HFFc6 (cell line): ENCODE results near the gene KCNC4. TPM values are rescaled to one million over a fixed set of nuclear protein-coding genes. Genes with fewer than 3 reads are reported as not detected.

Experiments
- DNase-seq: peaks from one replicate; pipeline ENCODE4 v3.0.0-alpha.2; 2018
- H3K27ac Mint-ChIP-seq: 2 replicates; pipeline ENCODE4 v1.8.0; 2020; ENCODE audit warnings: mild to moderate bottlenecking, mixed read lengths
- H3K27me3 Mint-ChIP-seq: 2 replicates; pipeline ENCODE4 v1.8.0; 2021; ENCODE audit warnings: mild to moderate bottlenecking, moderate library complexity, mixed read lengths; ENCODE audit not compliant: insufficient read depth
- H3K36me3 Mint-ChIP-seq: 2 replicates; pipeline ENCODE4 v1.8.0; 2021; ENCODE audit warnings: low read depth, mixed read lengths
- H3K4me1 Mint-ChIP-seq: 2 replicates; pipeline ENCODE4 v1.8.0; 2020; ENCODE audit warnings: low read depth, mixed read lengths
- H3K4me3 Mint-ChIP-seq: 2 replicates; pipeline ENCODE4 v1.8.0; 2020; ENCODE audit warnings: mild to moderate bottlenecking, moderate library complexity, mixed read lengths
- H3K9me3 Mint-ChIP-seq: 2 replicates; pipeline ENCODE4 v1.8.0; 2020; ENCODE audit warnings: mild to moderate bottlenecking, mixed read lengths
- CTCF ChIP-seq: fragments of 200-600 bp; sonication (generic); IDR thresholded peaks from 2 replicates; pipeline ENCODE4 v1.5.0; 2021; ENCODE audit warnings: antibody characterized with exemption, mild to moderate bottlenecking
- total RNA-seq, 6 experiments: library from RNA; stranded (reverse); fragmentation: NEBNext Ultra II Directional; extraction: Animal tissue kit (Norgen Biotek cat#: 25700); gene quantifications; 2 replicates in 1 of 6; 3 replicates in 5 of 6; pipeline ENCODE4 v1.2.3, GENCODE V29; 2021

The KCNC4 gene
- total RNA-seq, 6 experiments from 2014 or later, result 8.8 to 22.6 (median 11.2) TPM

- Mint-ChIP-seq H3K4me3 (no peak overlapping the region), H3K9me3 (no peaks in the 10 kb centered on the region), H3K36me3 (no peaks in the 10 kb centered on the region), H3K4me1 (peaks cover 34% of the 10 kb centered on the region), H3K27me3 (peaks cover 3% of the 10 kb centered on the region), H3K27ac (no peak overlapping the region)
- no peak for DNase-seq
- no peak for TF ChIP-seq CTCF
Observed at GRCh38 chr1:110228869-110229268, 18.8 kb downstream of the KCNC4 start.

DNA sequence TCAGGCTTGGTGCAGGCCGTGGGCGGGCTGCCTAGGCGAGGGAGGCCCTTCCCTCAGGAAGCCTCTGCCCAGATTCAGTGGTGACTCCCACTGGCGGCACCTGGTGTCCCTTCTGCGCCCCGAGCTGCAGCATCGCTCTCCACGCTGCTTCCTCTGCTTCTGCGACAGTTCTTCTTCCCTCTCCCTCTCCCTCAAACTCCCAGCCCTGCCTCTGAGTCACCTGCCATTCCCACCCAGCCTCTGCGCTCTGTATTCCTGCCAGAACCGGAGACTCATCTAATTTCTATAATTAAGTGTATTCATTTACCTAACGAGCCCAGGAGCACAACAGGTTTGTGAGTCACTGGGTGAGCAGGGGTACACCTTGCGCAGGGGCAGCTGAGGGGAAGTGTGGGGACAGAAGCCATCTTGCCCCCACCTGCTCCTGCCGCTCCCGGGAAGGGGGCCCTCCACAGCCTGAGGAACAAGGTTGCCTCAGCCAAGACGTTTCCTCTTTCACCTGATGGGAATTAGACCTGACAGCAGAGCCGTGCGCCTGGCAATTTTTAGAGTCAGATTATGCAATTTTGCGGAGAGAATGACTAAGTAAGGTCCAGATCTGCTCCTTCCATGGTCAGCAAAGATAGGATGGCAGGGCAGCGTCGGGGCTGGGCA, 19.4 kb downstream of the KCNC4 start:
- Mint-ChIP-seq H3K27ac (no peak overlapping the region; the same call in 1 of the 2 replicates), H3K36me3 (no peaks in the 10 kb centered on the region), H3K4me3 (peak overlapping the region; percentile 34; the same call in 1 of the 2 replicates), H3K27me3 (peaks cover 3% of the 10 kb centered on the region), H3K9me3 (no peaks in the 10 kb centered on the region), H3K4me1 (peaks cover 37% of the 10 kb centered on the region)
- peak; percentile 48 for DNase-seq
- TF ChIP-seq CTCF, result no peak

DNA sequence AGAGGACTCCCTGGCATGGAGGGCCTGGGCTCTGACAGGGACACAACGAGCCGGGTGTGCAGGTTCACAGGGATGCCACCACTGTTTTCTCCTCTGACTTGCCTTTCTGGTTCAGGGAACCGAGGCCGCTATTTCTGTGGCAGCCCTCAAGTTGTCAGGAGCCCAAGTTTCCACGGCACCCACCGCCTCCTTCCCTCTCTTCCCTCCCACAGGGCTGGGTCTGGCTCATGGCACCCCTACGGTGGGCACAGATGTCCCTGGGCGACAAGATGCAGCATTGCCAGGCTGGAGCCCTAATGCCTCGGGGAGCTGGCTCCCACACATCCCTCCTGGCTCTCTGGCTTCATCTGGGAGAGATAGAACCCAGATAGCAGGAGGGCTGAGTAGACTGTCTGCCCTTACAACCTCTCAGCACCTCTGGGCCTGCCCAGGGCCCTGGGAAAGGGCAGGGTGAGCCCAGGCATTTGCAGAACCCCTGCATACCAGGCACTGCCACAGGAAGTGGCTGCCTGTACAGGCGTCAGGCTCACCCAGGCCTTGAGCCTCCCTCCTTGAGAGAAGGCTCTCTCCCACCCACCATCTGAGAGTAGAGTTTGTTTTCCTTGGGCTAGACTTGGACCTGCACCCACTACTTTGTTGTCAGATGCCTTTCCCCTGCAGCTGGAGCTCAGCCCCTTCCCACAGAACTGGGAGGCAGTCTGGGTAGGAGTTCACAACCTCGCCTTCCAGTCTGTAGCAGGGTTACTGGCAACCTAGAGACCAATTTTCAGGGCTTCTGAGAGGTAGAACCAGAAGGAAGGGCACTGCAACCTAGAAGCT, 20.5 kb downstream of the KCNC4 start:
- H3K9me3 Mint-ChIP-seq, result no peaks in the 10 kb centered on the region
- peaks cover 45% of the 10 kb centered on the region for H3K4me1 Mint-ChIP-seq
- H3K27me3 Mint-ChIP-seq, result peaks cover 3% of the 10 kb centered on the region
- H3K27ac Mint-ChIP-seq, result no peak overlapping the region
- H3K4me3 Mint-ChIP-seq, result no peak overlapping the region
- no peaks in the 10 kb centered on the region for H3K36me3 Mint-ChIP-seq
- no peak for DNase-seq
- TF ChIP-seq CTCF, result no peak

DNA sequence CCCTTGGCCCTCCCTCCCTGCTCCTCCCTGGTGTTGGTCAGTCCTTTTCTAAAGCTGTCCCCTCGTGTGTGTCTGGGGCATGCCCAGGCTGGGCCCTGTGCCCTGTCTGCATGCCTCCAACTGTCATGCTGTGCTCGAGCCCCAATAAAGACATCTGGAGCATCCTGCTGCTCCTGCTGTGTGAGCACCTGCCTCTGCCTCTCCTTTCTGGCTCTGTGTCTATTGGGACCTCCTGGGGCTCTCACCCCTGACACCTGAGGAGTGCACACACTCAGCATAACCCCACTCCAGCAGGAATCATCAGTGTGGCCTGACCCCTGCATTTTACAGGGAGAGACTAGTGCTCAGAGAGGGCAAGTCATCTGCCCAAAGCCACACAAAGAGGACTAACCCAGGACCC, 23.7 kb downstream of the KCNC4 start:
- DNase-seq, result no peak
- no peak for TF ChIP-seq CTCF
- Mint-ChIP-seq H3K9me3 (no peaks in the 10 kb centered on the region), H3K27me3 (peaks cover 4% of the 10 kb centered on the region), H3K27ac (peak overlapping the region; percentile 92; the same call in 1 of the 2 replicates), H3K36me3 (peaks cover 4% of the 10 kb centered on the region), H3K4me1 (peaks cover 65% of the 10 kb centered on the region), H3K4me3 (no peak overlapping the region)

- H3K4me3 Mint-ChIP-seq, result peak overlapping the region; percentile 28; the same call in 1 of the 2 replicates
- DNase-seq, result peak; percentile 33
- peaks cover 10% of the 10 kb centered on the region for H3K36me3 Mint-ChIP-seq
- TF ChIP-seq CTCF, result no peak
- peak overlapping the region; percentile 92 for H3K27ac Mint-ChIP-seq
- peaks cover 57% of the 10 kb centered on the region for H3K4me1 Mint-ChIP-seq
- peaks cover 2% of the 10 kb centered on the region; the same call in 1 of the 2 replicates for H3K27me3 Mint-ChIP-seq
- H3K9me3 Mint-ChIP-seq, result no peaks in the 10 kb centered on the region
Observed at GRCh38 chr1:110234691-110235090, 24.6 kb downstream of the KCNC4 start.
